CD4-positive, CD25-positive, alpha-beta regulatory T cell (primary cell): Measurements from ENCODE around the gene IGFBP5. TPM values are rescaled to one million over a fixed set of nuclear protein-coding genes. Genes with fewer than 3 reads are reported as not detected.

Source experiments
- ATAC-seq, 2 donors: fragments of 150-1000 bp; cut with Tn5 transposase; one replicate each; pipeline ENCODE4 v1.10.0; 2021; ENCODE audit warnings: low read depth in 2 of 2, moderate number of reproducible peaks in 2 of 2, moderate library complexity in 1 of 2
- DNase-seq, 3 donors: peaks; one replicate each; pipeline versions ENCODE4 v3.0.0 to v3.0.0-alpha.2; 2012 to 2022; ENCODE audit warnings: mixed read lengths in 1 of 3
- H3K27ac ChIP-seq: one replicate; pipeline ENCODE4 v1.7.0; 2013; ENCODE audit warnings: mild to moderate bottlenecking, low read length; ENCODE audit not compliant: insufficient read depth, poor library complexity, severe bottlenecking
- H3K27me3 ChIP-seq: one replicate; pipeline ENCODE4 v1.7.0; 2013; ENCODE audit warnings: low read length; ENCODE audit not compliant: control insufficient read depth, insufficient read depth
- H3K36me3 ChIP-seq: one replicate; pipeline ENCODE4 v1.7.0; 2013; ENCODE audit warnings: mild to moderate bottlenecking, low read length, moderate library complexity; ENCODE audit not compliant: control insufficient read depth, insufficient read depth
- H3K4me1 ChIP-seq: 2 replicates; pipeline ENCODE4 v1.7.0; 2013; ENCODE audit warnings: mild to moderate bottlenecking, low read length; ENCODE audit not compliant: insufficient read depth, control insufficient read depth, poor library complexity, severe bottlenecking
- H3K4me3 ChIP-seq: one replicate; pipeline ENCODE4 v1.7.0; 2013; ENCODE audit warnings: low read depth, mild to moderate bottlenecking, low read length, moderate library complexity
- H3K9me3 ChIP-seq, 2 experiments: 1 replicate in 1 of 2; 2 replicates in 1 of 2; pipeline ENCODE4 v1.7.0; 2013; ENCODE audit warnings: low read length in 2 of 2, mild to moderate bottlenecking in 1 of 2, moderate library complexity in 1 of 2; ENCODE audit not compliant: control insufficient read depth in 2 of 2
- H3K27ac Mint-ChIP-seq, 3 donors: one replicate each; pipeline ENCODE4 v1.8.0; 2020 to 2022; ENCODE audit warnings: mild to moderate bottlenecking in 3 of 3, mixed read lengths in 3 of 3, moderate library complexity in 2 of 3
- H3K27me3 Mint-ChIP-seq: one replicate; pipeline ENCODE4 v1.8.0; 2022; ENCODE audit warnings: mild to moderate bottlenecking, mixed read lengths
- H3K36me3 Mint-ChIP-seq: one replicate; pipeline ENCODE4 v1.8.0; 2020; ENCODE audit warnings: mixed read lengths
- H3K4me1 Mint-ChIP-seq, 4 donors: one replicate each; pipeline ENCODE4 v1.8.0; 2020 to 2022; ENCODE audit warnings: mixed read lengths in 4 of 4, mild to moderate bottlenecking in 1 of 4
- H3K4me3 Mint-ChIP-seq, 4 donors: one replicate each; pipeline ENCODE4 v1.8.0; 2020 to 2022; ENCODE audit warnings: mild to moderate bottlenecking in 4 of 4, mixed read lengths in 4 of 4, moderate library complexity in 3 of 4
- H3K9me3 Mint-ChIP-seq, 7 donors: one replicate each; pipeline ENCODE4 v1.8.0; 2020 to 2022; ENCODE audit warnings: mixed read lengths in 7 of 7, mild to moderate bottlenecking in 3 of 7, moderate library complexity in 2 of 7
- polyA plus RNA-seq, 4 donors: library from polyadenylated mRNA; unstranded; fragments of 300-500 nt; fragmentation: Illumina TruSeq; gene quantifications; one replicate each; pipeline ENCODE4 v1.2.3, GENCODE V29; 2021
- total RNA-seq: library from RNA; stranded (reverse); gene quantifications from one replicate; pipeline ENCODE4 v1.2.3, GENCODE V29; 2022

IGFBP5 gene
- total and polyA plus RNA-seq, 5 donors from 2014 or later, result 0.05 TPM; not detected in 4

- H3K27ac ChIP-seq, result no peak overlapping the region
- H3K4me1 ChIP-seq, result no peaks in the 10 kb centered on the region
- H3K9me3 ChIP-seq, result no peaks in the 10 kb centered on the region
- Mint-ChIP-seq H3K4me3 (no peak overlapping the region), H3K27me3 (peaks cover 4% of the 10 kb centered on the region), H3K27ac (peak overlapping the region in 1 of 3 donors; percentile 21), H3K9me3 (peaks cover 0 to 2% (median 0%) of the 10 kb centered on the region in 7 donors), H3K36me3 (no peaks in the 10 kb centered on the region), H3K4me1 (no peaks in the 10 kb centered on the region)
- no peaks in the 10 kb centered on the region for H3K36me3 ChIP-seq
- DNase-seq (no peak), ATAC-seq (no peak)
- no peak overlapping the region for H3K4me3 ChIP-seq
- H3K27me3 ChIP-seq, result peaks cover 2% of the 10 kb centered on the region
Observed at GRCh38 chr2:216648105-216648504, 47.2 kb downstream of the IGFBP5 start.

- H3K27ac Mint-ChIP-seq, result no peak overlapping the region
- peaks cover 4% of the 10 kb centered on the region for H3K27me3 Mint-ChIP-seq
- peaks cover 0 to 4% (median 0%) of the 10 kb centered on the region in 7 donors for H3K9me3 Mint-ChIP-seq
- Histone ChIP-seq H3K4me1 (no peaks in the 10 kb centered on the region), H3K9me3 (no peaks in the 10 kb centered on the region), H3K36me3 (no peaks in the 10 kb centered on the region), H3K27ac (no peak overlapping the region), H3K27me3 (peaks cover 2% of the 10 kb centered on the region), H3K4me3 (no peak overlapping the region)
- H3K36me3 Mint-ChIP-seq, result no peaks in the 10 kb centered on the region
- DNase-seq (no peak), ATAC-seq (no peak)
- no peaks in the 10 kb centered on the region for H3K4me1 Mint-ChIP-seq
- H3K4me3 Mint-ChIP-seq, result no peak overlapping the region
Observed at GRCh38 chr2:216646116-216646515, 49.2 kb downstream of the IGFBP5 start.

GRCh38 chr2:216645636-216645950 lies 49.8 kb downstream of the IGFBP5 start:
- Mint-ChIP-seq H3K27me3 (peaks cover 4% of the 10 kb centered on the region), H3K36me3 (no peaks in the 10 kb centered on the region), H3K4me3 (no peak overlapping the region), H3K9me3 (peaks cover 0 to 4% (median 0%) of the 10 kb centered on the region in 7 donors), H3K27ac (no peak overlapping the region), H3K4me1 (no peaks in the 10 kb centered on the region)
- H3K27me3 ChIP-seq, result peaks cover 2% of the 10 kb centered on the region
- no peaks in the 10 kb centered on the region for H3K4me1 ChIP-seq
- ATAC-seq (no peak), DNase-seq (no peak)
- no peak overlapping the region for H3K4me3 ChIP-seq
- no peaks in the 10 kb centered on the region for H3K36me3 ChIP-seq
- H3K27ac ChIP-seq, result no peak overlapping the region
- H3K9me3 ChIP-seq, result no peaks in the 10 kb centered on the region

GRCh38 chr2:216644842-216645635 lies 50.3 kb downstream of the IGFBP5 start:
- Histone ChIP-seq H3K9me3 (no peaks in the 10 kb centered on the region), H3K4me3 (no peak overlapping the region), H3K27me3 (peaks cover 2% of the 10 kb centered on the region), H3K27ac (no peak overlapping the region), H3K36me3 (no peaks in the 10 kb centered on the region), H3K4me1 (no peaks in the 10 kb centered on the region)
- no peak overlapping the region for H3K27ac Mint-ChIP-seq
- H3K27me3 Mint-ChIP-seq, result peaks cover 5% of the 10 kb centered on the region
- no peak overlapping the region for H3K4me3 Mint-ChIP-seq
- DNase-seq, result no peak
- H3K4me1 Mint-ChIP-seq, result no peaks in the 10 kb centered on the region
- peaks cover 0 to 4% (median 0%) of the 10 kb centered on the region in 7 donors for H3K9me3 Mint-ChIP-seq
- no peak for ATAC-seq
- H3K36me3 Mint-ChIP-seq, result no peaks in the 10 kb centered on the region

DNA sequence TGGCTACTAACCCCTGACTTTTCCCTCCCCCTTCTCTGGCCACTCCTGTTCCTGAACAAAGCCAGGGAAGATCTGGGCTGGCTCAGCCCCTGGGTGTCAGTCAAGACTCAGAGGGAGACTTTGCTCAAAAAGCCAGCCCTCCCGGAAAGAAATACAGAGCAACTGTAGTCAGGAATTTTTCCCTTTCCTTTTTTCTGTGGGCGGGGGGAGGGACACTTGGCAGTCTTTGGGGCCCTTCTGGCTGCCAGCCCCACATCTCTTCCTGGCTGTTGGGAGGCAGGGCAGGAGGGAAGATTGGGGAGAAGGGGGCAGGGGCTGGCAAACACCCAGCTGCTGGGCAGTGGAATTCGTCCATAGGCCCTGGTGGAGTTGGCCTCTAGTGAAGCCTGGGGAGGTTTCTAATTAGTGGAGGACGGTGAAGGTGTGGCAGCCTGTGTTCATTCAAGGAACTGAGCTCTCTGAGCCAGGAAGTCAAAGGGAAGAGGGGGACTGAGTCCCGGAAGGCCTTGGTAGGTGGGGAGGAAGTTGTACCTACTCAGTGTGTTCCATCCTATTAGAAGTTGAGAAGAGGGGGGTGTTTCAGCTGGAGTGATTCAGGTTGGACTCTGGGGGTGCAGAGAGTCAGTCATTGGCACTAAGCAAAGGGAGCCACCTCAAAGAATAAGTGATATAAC lies 51.2 kb downstream of the IGFBP5 start:
- ATAC-seq, result no peak
- no peaks in the 10 kb centered on the region for H3K4me1 ChIP-seq
- no peak for DNase-seq
- peaks cover 8% of the 10 kb centered on the region for H3K27me3 Mint-ChIP-seq
- no peaks in the 10 kb centered on the region for H3K9me3 ChIP-seq
- H3K36me3 ChIP-seq, result no peaks in the 10 kb centered on the region
- H3K4me3 ChIP-seq, result no peak overlapping the region
- no peak overlapping the region for H3K4me3 Mint-ChIP-seq
- H3K4me1 Mint-ChIP-seq, result no peaks in the 10 kb centered on the region
- H3K27me3 ChIP-seq, result peaks cover 2% of the 10 kb centered on the region
- no peaks in the 10 kb centered on the region for H3K36me3 Mint-ChIP-seq
- H3K9me3 Mint-ChIP-seq, result peaks cover 0 to 4% (median 0%) of the 10 kb centered on the region in 7 donors
- H3K27ac Mint-ChIP-seq, result no peak overlapping the region
- H3K27ac ChIP-seq, result no peak overlapping the region

GRCh38 chr2:216637472-216637871 lies 57.9 kb downstream of the IGFBP5 start:
- Histone ChIP-seq H3K27me3 (peaks cover 8% of the 10 kb centered on the region), H3K36me3 (no peaks in the 10 kb centered on the region), H3K27ac (no peak overlapping the region), H3K9me3 (no peaks in the 10 kb centered on the region), H3K4me3 (no peak overlapping the region), H3K4me1 (peaks cover 5% of the 10 kb centered on the region)
- Mint-ChIP-seq H3K36me3 (no peaks in the 10 kb centered on the region), H3K9me3 (peaks cover 0 to 5% (median 0%) of the 10 kb centered on the region in 7 donors), H3K4me3 (no peak overlapping the region), H3K27ac (no peak overlapping the region), H3K27me3 (peaks cover 50% of the 10 kb centered on the region), H3K4me1 (peaks cover 0 to 19% (median 13%) of the 10 kb centered on the region in 4 donors)
- no peak for ATAC-seq
- DNase-seq, result no peak

DNA sequence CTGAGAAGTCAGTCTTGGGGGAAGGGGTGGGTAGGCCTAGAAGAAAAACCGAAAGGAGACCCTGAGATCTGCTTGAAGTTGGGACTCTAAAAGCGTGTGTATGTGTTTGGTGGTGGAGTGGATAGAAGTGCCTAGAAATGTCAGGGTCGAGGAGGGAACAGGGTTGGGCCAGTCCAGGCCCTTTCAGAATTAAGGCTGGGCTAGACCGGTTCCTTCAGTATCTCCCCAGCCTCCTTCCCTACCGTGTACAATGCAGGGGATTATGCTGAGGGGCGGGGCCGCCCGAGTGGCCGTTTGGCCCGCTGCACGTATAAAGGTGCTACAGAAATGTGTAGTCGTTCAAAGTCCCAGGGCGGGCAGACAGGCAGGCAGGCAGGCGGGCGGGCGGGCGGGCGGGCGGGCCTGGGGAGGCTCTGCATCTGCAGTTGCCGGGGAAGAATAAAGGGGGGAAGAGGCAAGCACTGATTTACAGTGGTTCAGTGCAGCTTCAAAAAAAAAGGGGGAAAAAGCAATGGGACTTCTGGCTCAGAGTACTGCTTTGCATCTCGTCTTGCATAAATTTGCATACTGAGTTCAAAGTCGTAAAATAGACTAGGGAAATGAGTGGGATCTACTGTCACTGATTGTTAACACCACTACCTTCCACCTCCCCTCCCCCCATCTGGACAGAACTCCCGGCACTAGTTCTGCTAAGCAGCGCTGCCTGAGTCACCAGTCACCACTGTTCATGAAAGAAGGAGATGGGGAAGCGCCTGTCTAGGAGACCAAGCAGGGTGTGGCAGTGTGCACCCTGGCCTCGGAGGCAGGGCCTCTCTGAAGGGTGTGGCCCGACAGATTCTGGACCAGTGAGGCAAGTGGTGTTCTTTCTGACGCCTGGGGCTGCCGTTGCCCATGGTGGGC lies 58.5 kb downstream of the IGFBP5 start:
- Mint-ChIP-seq H3K9me3 (peaks cover 0 to 5% (median 0%) of the 10 kb centered on the region in 7 donors), H3K27ac (no peak overlapping the region), H3K4me3 (peak overlapping the region in 1 of 4 donors; percentile 5), H3K4me1 (peaks cover 0 to 19% (median 13%) of the 10 kb centered on the region in 4 donors), H3K27me3 (peaks cover 57% of the 10 kb centered on the region), H3K36me3 (no peaks in the 10 kb centered on the region)
- H3K27me3 ChIP-seq, result peaks cover 8% of the 10 kb centered on the region
- ATAC-seq, result no peak
- peaks cover 5% of the 10 kb centered on the region for H3K4me1 ChIP-seq
- H3K4me3 ChIP-seq, result no peak overlapping the region
- H3K36me3 ChIP-seq, result no peaks in the 10 kb centered on the region
- H3K9me3 ChIP-seq, result no peaks in the 10 kb centered on the region
- no peak overlapping the region for H3K27ac ChIP-seq
- no peak for DNase-seq
